ENCODE data around the gene CYTH1. TPM values are rescaled to one million over a fixed set of nuclear protein-coding genes. Genes with fewer than 3 reads are reported as not detected.

CYTH1 gene
- polyA plus RNA-seq, 1 donor, result 40.6 TPM

- no peaks in the 10 kb centered on the region for H3K9me3 ChIP-seq (ENCODE audit: control insufficient read depth, low read depth, low read length)
- no peak for DNase-seq
- no peak overlapping the region for H3K27ac ChIP-seq (ENCODE audit: low read length)
- H3K36me3 ChIP-seq (ENCODE audit: control insufficient read depth, insufficient read depth, low read length), result peaks cover 93% of the 10 kb centered on the region
- no peaks in the 10 kb centered on the region for H3K4me1 ChIP-seq (ENCODE audit: control insufficient read depth, insufficient read depth, low read length)
- H3K4me3 ChIP-seq (ENCODE audit: low read length), result no peak overlapping the region
- no peaks in the 10 kb centered on the region for H3K27me3 ChIP-seq (ENCODE audit: control insufficient read depth, insufficient read depth, low read length)
- no CpG with 5 or more reads among the region's 14 CpGs for WGBS (ENCODE audit: insufficient coverage, low lambda C conversion rate)
These were observed 40.5 kb upstream of the CYTH1 start for GRCh38 chr17:78822552-78822951.

GRCh38 chr17:78821961-78822360 lies 39.9 kb upstream of the CYTH1 start:
- no peak for DNase-seq
- Histone ChIP-seq H3K4me3 (ENCODE audit: low read length) (no peak overlapping the region), H3K36me3 (ENCODE audit: control insufficient read depth, insufficient read depth, low read length) (peaks cover 94% of the 10 kb centered on the region), H3K27me3 (ENCODE audit: control insufficient read depth, insufficient read depth, low read length) (no peaks in the 10 kb centered on the region), H3K4me1 (ENCODE audit: control insufficient read depth, insufficient read depth, low read length) (no peaks in the 10 kb centered on the region), H3K9me3 (ENCODE audit: control insufficient read depth, low read depth, low read length) (no peaks in the 10 kb centered on the region), H3K27ac (ENCODE audit: low read length) (no peak overlapping the region)
- no CpG with 5 or more reads among the region's 8 CpGs for WGBS (ENCODE audit: insufficient coverage, low lambda C conversion rate)

GRCh38 chr17:78820841-78821240 lies 38.8 kb upstream of the CYTH1 start:
- Histone ChIP-seq H3K4me3 (ENCODE audit: low read length) (no peak overlapping the region), H3K4me1 (ENCODE audit: control insufficient read depth, insufficient read depth, low read length) (no peaks in the 10 kb centered on the region), H3K36me3 (ENCODE audit: control insufficient read depth, insufficient read depth, low read length) (peaks cover 90% of the 10 kb centered on the region), H3K9me3 (ENCODE audit: control insufficient read depth, low read depth, low read length) (no peaks in the 10 kb centered on the region), H3K27me3 (ENCODE audit: control insufficient read depth, insufficient read depth, low read length) (no peaks in the 10 kb centered on the region), H3K27ac (ENCODE audit: low read length) (no peak overlapping the region)
- DNase-seq, result no peak
- 100% methylated on average over 1 of the region's 13 CpGs for WGBS (ENCODE audit: insufficient coverage, low lambda C conversion rate)

GRCh38 chr17:78819806-78820792 lies 38.0 kb upstream of the CYTH1 start:
- H3K27ac ChIP-seq (ENCODE audit: low read length), result no peak overlapping the region
- H3K9me3 ChIP-seq (ENCODE audit: control insufficient read depth, low read depth, low read length), result no peaks in the 10 kb centered on the region
- H3K36me3 ChIP-seq (ENCODE audit: control insufficient read depth, insufficient read depth, low read length), result peaks cover 91% of the 10 kb centered on the region
- DNase-seq, result no peak
- no peaks in the 10 kb centered on the region for H3K4me1 ChIP-seq (ENCODE audit: control insufficient read depth, insufficient read depth, low read length)
- H3K4me3 ChIP-seq (ENCODE audit: low read length), result no peak overlapping the region
- H3K27me3 ChIP-seq (ENCODE audit: control insufficient read depth, insufficient read depth, low read length), result no peaks in the 10 kb centered on the region
- no CpG with 5 or more reads among the region's 18 CpGs for WGBS (ENCODE audit: insufficient coverage, low lambda C conversion rate)

GRCh38 chr17:78819402-78819801 lies 37.3 kb upstream of the CYTH1 start:
- Histone ChIP-seq H3K27ac (ENCODE audit: low read length) (no peak overlapping the region), H3K27me3 (ENCODE audit: control insufficient read depth, insufficient read depth, low read length) (no peaks in the 10 kb centered on the region), H3K9me3 (ENCODE audit: control insufficient read depth, low read depth, low read length) (no peaks in the 10 kb centered on the region), H3K4me3 (ENCODE audit: low read length) (no peak overlapping the region), H3K4me1 (ENCODE audit: control insufficient read depth, insufficient read depth, low read length) (no peaks in the 10 kb centered on the region), H3K36me3 (ENCODE audit: control insufficient read depth, insufficient read depth, low read length) (peaks cover 89% of the 10 kb centered on the region)
- no peak for DNase-seq
- 83% methylated on average over 1 of the region's 8 CpGs for WGBS (ENCODE audit: insufficient coverage, low lambda C conversion rate)

DNA sequence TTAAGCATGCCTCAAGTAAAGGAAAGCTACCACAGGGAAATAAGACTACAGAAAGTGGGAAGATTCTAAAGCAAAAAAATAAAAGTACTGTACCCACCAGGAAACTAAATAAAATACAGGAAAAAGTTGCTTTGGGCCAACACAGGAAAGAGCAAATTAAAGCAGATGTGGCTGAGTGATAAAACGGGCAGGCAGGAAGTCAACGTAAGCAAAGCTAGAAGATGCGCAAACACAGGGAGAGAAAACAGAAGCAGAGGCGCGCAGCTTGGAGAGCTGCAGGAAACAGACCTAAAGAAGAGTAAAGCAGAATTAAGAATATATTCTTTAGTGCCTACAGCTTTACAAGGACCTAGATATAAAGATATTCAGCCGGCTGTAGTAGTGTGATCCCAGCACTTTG lies 36.9 kb upstream of the CYTH1 start:
- H3K9me3 ChIP-seq (ENCODE audit: control insufficient read depth, low read depth, low read length), result no peaks in the 10 kb centered on the region
- no peaks in the 10 kb centered on the region for H3K4me1 ChIP-seq (ENCODE audit: control insufficient read depth, insufficient read depth, low read length)
- no peaks in the 10 kb centered on the region for H3K27me3 ChIP-seq (ENCODE audit: control insufficient read depth, insufficient read depth, low read length)
- peaks cover 89% of the 10 kb centered on the region for H3K36me3 ChIP-seq (ENCODE audit: control insufficient read depth, insufficient read depth, low read length)
- no peak overlapping the region for H3K27ac ChIP-seq (ENCODE audit: low read length)
- WGBS (ENCODE audit: insufficient coverage, low lambda C conversion rate), result 100% methylated on average over 1 of the region's 6 CpGs
- no peak overlapping the region for H3K4me3 ChIP-seq (ENCODE audit: low read length)
- DNase-seq, result peak in 1 of 2 donors; percentile 11

GRCh38 chr17:78818152-78818846 lies 36.2 kb upstream of the CYTH1 start:
- Histone ChIP-seq H3K4me3 (ENCODE audit: low read length) (no peak overlapping the region), H3K4me1 (ENCODE audit: control insufficient read depth, insufficient read depth, low read length) (no peaks in the 10 kb centered on the region), H3K27me3 (ENCODE audit: control insufficient read depth, insufficient read depth, low read length) (no peaks in the 10 kb centered on the region), H3K27ac (ENCODE audit: low read length) (no peak overlapping the region), H3K36me3 (ENCODE audit: control insufficient read depth, insufficient read depth, low read length) (peaks cover 89% of the 10 kb centered on the region), H3K9me3 (ENCODE audit: control insufficient read depth, low read depth, low read length) (no peaks in the 10 kb centered on the region)
- DNase-seq, result no peak
- 100% methylated on average over 2 of the region's 19 CpGs for WGBS (ENCODE audit: insufficient coverage, low lambda C conversion rate)

GRCh38 chr17:78817123-78817522 lies 35.0 kb upstream of the CYTH1 start:
- no peaks in the 10 kb centered on the region for H3K27me3 ChIP-seq (ENCODE audit: control insufficient read depth, insufficient read depth, low read length)
- no peaks in the 10 kb centered on the region for H3K9me3 ChIP-seq (ENCODE audit: control insufficient read depth, low read depth, low read length)
- WGBS (ENCODE audit: insufficient coverage, low lambda C conversion rate), result no CpG with 5 or more reads among the region's 6 CpGs
- peaks cover 87% of the 10 kb centered on the region for H3K36me3 ChIP-seq (ENCODE audit: control insufficient read depth, insufficient read depth, low read length)
- peak in 1 of 2 donors; percentile 29 for DNase-seq
- no peak overlapping the region for H3K4me3 ChIP-seq (ENCODE audit: low read length)
- no peak overlapping the region for H3K27ac ChIP-seq (ENCODE audit: low read length)
- no peaks in the 10 kb centered on the region for H3K4me1 ChIP-seq (ENCODE audit: control insufficient read depth, insufficient read depth, low read length)

- Histone ChIP-seq H3K27ac (ENCODE audit: low read length) (no peak overlapping the region), H3K9me3 (ENCODE audit: control insufficient read depth, low read depth, low read length) (no peaks in the 10 kb centered on the region), H3K4me3 (ENCODE audit: low read length) (no peak overlapping the region), H3K27me3 (ENCODE audit: control insufficient read depth, insufficient read depth, low read length) (no peaks in the 10 kb centered on the region), H3K36me3 (ENCODE audit: control insufficient read depth, insufficient read depth, low read length) (peaks cover 87% of the 10 kb centered on the region), H3K4me1 (ENCODE audit: control insufficient read depth, insufficient read depth, low read length) (no peaks in the 10 kb centered on the region)
- no peak for DNase-seq
- WGBS (ENCODE audit: insufficient coverage, low lambda C conversion rate), result 100% methylated on average over 1 of the region's 7 CpGs
These were observed 33.6 kb upstream of the CYTH1 start for GRCh38 chr17:78815696-78816095.

DNA sequence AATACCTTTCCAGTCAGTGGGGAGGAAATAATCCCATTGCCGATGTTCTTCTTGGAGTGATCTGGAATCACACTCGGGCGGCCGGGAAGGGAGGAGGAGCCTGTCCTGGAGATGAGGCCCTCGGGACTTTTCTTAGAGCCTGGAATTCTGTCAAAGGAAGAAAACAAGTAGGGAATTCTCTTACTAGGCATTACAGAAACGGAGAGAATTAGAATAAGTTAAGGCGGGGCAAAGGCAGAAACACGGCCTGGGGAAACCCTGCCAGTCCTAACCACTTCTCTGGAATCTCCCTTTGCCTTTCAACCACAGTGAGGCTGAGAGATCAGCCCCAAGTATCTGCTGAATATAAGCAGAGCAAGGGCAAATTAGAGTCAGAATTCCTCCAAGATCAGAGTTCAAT lies 30.8 kb upstream of the CYTH1 start:
- H3K4me3 ChIP-seq (ENCODE audit: low read length), result no peak overlapping the region
- H3K36me3 ChIP-seq (ENCODE audit: control insufficient read depth, insufficient read depth, low read length), result peaks cover 80% of the 10 kb centered on the region
- H3K9me3 ChIP-seq (ENCODE audit: control insufficient read depth, low read depth, low read length), result no peaks in the 10 kb centered on the region
- H3K27ac ChIP-seq (ENCODE audit: low read length), result no peak overlapping the region
- WGBS (ENCODE audit: insufficient coverage, low lambda C conversion rate), result 60% methylated on average over 1 of the region's 8 CpGs
- H3K4me1 ChIP-seq (ENCODE audit: control insufficient read depth, insufficient read depth, low read length), result no peaks in the 10 kb centered on the region
- no peaks in the 10 kb centered on the region for H3K27me3 ChIP-seq (ENCODE audit: control insufficient read depth, insufficient read depth, low read length)
- DNase-seq, result no peak
